ENCODE results near the gene OS9.
A peak's percentile ranks its signal among the peaks of the same experiment; 100 is the strongest.
"Not testable (repeated sequence)": the region's sequence is repeated elsewhere in the genome, so short reads cannot be mapped to it uniquely, and the experiment has no call there.

Gene OS9

GRCh38 chr12:57694459-57695019, 607 bp downstream of the OS9 start:
- DNase-seq (ENCODE audit: low spot score): no peak

GRCh38 chr12:57695770-57696432, 2.0 kb downstream of the OS9 start:
- no peak for DNase-seq (ENCODE audit: low spot score)

- no peak for DNase-seq (ENCODE audit: low spot score)
Observed at GRCh38 chr12:57697076-57697475, 3.1 kb downstream of the OS9 start.

- DNase-seq (ENCODE audit: low spot score): no peak
Observed at GRCh38 chr12:57698414-57698813, 4.5 kb downstream of the OS9 start.

GRCh38 chr12:57700317-57700716, 6.4 kb downstream of the OS9 start:
- DNase-seq (ENCODE audit: low spot score): no peak

- DNase-seq (ENCODE audit: low spot score): no peak
Observed at GRCh38 chr12:57707250-57707649, 13.3 kb downstream of the OS9 start.

GRCh38 chr12:57708296-57708695, 14.4 kb downstream of the OS9 start:
- DNase-seq (ENCODE audit: low spot score): no peak

- DNase-seq (ENCODE audit: low spot score): peak; percentile 50
Observed at GRCh38 chr12:57712701-57713100, 18.8 kb downstream of the OS9 start.

- DNase-seq (ENCODE audit: low spot score): no peak
Observed at GRCh38 chr12:57713209-57713608, 19.3 kb downstream of the OS9 start.

GRCh38 chr12:57715036-57715748, 21.3 kb downstream of the OS9 start:
- not testable (repeated sequence) for DNase-seq (ENCODE audit: low spot score)

GRCh38 chr12:57715786-57716185, 21.9 kb downstream of the OS9 start:
- no peak for DNase-seq (ENCODE audit: low spot score)

- DNase-seq (ENCODE audit: low spot score): no peak
Observed at GRCh38 chr12:57716305-57716704, 22.4 kb downstream of the OS9 start.

- no peak for DNase-seq (ENCODE audit: low spot score)
Observed at GRCh38 chr12:57717131-57717530, 23.2 kb downstream of the OS9 start.

GRCh38 chr12:57717846-57718640, 24.1 kb downstream of the OS9 start:
- DNase-seq (ENCODE audit: low spot score): no peak

- DNase-seq (ENCODE audit: low spot score): no peak
Observed at GRCh38 chr12:57718641-57719528, 25.0 kb downstream of the OS9 start.

GRCh38 chr12:57719777-57720605, 26.1 kb downstream of the OS9 start:
- no peak for DNase-seq (ENCODE audit: low spot score)

- DNase-seq (ENCODE audit: low spot score): no peak
Observed at GRCh38 chr12:57720606-57721595, 27.0 kb downstream of the OS9 start.

GRCh38 chr12:57721846-57722608, 28.1 kb downstream of the OS9 start:
- not testable (repeated sequence) for DNase-seq (ENCODE audit: low spot score)

Data from globus pallidus (tissue), 1 donor.